Measurements from ENCODE around the gene MOB3A. TPM values are rescaled to one million over a fixed set of nuclear protein-coding genes. Genes with fewer than 3 reads are reported as not detected.

Gene MOB3A
- total RNA-seq, 2 experiments from 2014 or later = 200 to 202 TPM

GRCh38 chr19:2109046-2109864 lies 13.1 kb upstream of the MOB3A start:
- Mint-ChIP-seq H3K9me3 (ENCODE audit: low read depth) (no peaks in the 10 kb centered on the region), H3K4me3 (no peak overlapping the region), H3K36me3 (peaks cover 51% of the 10 kb centered on the region)

GRCh38 chr19:2108251-2109016 lies 12.3 kb upstream of the MOB3A start:
- CTCF ChIA-PET = no interaction called here
- Mint-ChIP-seq H3K27me3 (no peaks in the 10 kb centered on the region), H3K4me3 (no peak overlapping the region), H3K36me3 (peaks cover 51% of the 10 kb centered on the region), H3K4me1 (peaks cover 3% of the 10 kb centered on the region), H3K9me3 (ENCODE audit: low read depth) (no peaks in the 10 kb centered on the region), H3K27ac (no peak overlapping the region)
- no peak for ATAC-seq
- DNase-seq = no peak

More at GRCh38 chr19:2109046-2109864, 13.1 kb upstream of the MOB3A start:
- Mint-ChIP-seq H3K27ac (no peak overlapping the region), H3K27me3 (no peaks in the 10 kb centered on the region), H3K4me1 (peaks cover 3% of the 10 kb centered on the region)
- DNase-seq (no peak), ATAC-seq (no peak)
- CTCF ChIA-PET = interaction anchor here (0.5 kb wide), 1 partner anchor 106 kb away, joined by 4 read pairs; no protein-coding TSS in a partner anchor

- ATAC-seq (no peak), DNase-seq (no peak)
- Mint-ChIP-seq H3K36me3 (peaks cover 46% of the 10 kb centered on the region), H3K4me3 (no peak overlapping the region), H3K9me3 (ENCODE audit: low read depth) (no peaks in the 10 kb centered on the region), H3K27me3 (no peaks in the 10 kb centered on the region), H3K27ac (no peak overlapping the region), H3K4me1 (no peaks in the 10 kb centered on the region)
- CTCF ChIA-PET = no interaction called here
Observed at GRCh38 chr19:2103045-2103707, 7.0 kb upstream of the MOB3A start.

GRCh38 chr19:2101417-2102335 lies 5.5 kb upstream of the MOB3A start:
- peaks cover 36% of the 10 kb centered on the region for H3K36me3 Mint-ChIP-seq
- no peaks in the 10 kb centered on the region for H3K27me3 Mint-ChIP-seq
- no peak overlapping the region for H3K4me3 Mint-ChIP-seq
- no peak for ATAC-seq
- DNase-seq = no peak
- CTCF ChIA-PET = no interaction called here
- H3K27ac Mint-ChIP-seq = no peak overlapping the region
- peaks cover 10% of the 10 kb centered on the region for H3K4me1 Mint-ChIP-seq
- H3K9me3 Mint-ChIP-seq (ENCODE audit: low read depth) = no peaks in the 10 kb centered on the region

GRCh38 chr19:2100719-2101061 lies 4.6 kb upstream of the MOB3A start:
- Mint-ChIP-seq H3K4me3 (no peak overlapping the region), H3K4me1 (peaks cover 10% of the 10 kb centered on the region), H3K9me3 (ENCODE audit: low read depth) (no peaks in the 10 kb centered on the region), H3K27me3 (no peaks in the 10 kb centered on the region), H3K27ac (no peak overlapping the region), H3K36me3 (peaks cover 30% of the 10 kb centered on the region)
- no peak for ATAC-seq
- CTCF ChIA-PET = no interaction called here
- no peak for DNase-seq

- Mint-ChIP-seq H3K4me3 (no peak overlapping the region), H3K27ac (no peak overlapping the region), H3K36me3 (peaks cover 27% of the 10 kb centered on the region), H3K27me3 (no peaks in the 10 kb centered on the region), H3K9me3 (ENCODE audit: low read depth) (no peaks in the 10 kb centered on the region), H3K4me1 (peaks cover 10% of the 10 kb centered on the region)
- DNase-seq (no peak), ATAC-seq (no peak)
- CTCF ChIA-PET = interaction anchor here (1.8 kb wide), 1 partner anchor 30 kb away, joined by 4 read pairs; no protein-coding TSS in a partner anchor
Observed at GRCh38 chr19:2099937-2100718, 4.0 kb upstream of the MOB3A start.

- no peak for DNase-seq
- ATAC-seq = no peak
- CTCF ChIA-PET = interaction anchor here (1.8 kb wide), 1 partner anchor 29 kb away, joined by 4 read pairs; no protein-coding TSS in a partner anchor
- Mint-ChIP-seq H3K36me3 (peaks cover 28% of the 10 kb centered on the region), H3K4me3 (no peak overlapping the region), H3K27me3 (no peaks in the 10 kb centered on the region), H3K9me3 (ENCODE audit: low read depth) (no peaks in the 10 kb centered on the region), H3K4me1 (peaks cover 15% of the 10 kb centered on the region), H3K27ac (no peak overlapping the region)
Observed at GRCh38 chr19:2099054-2099501, 3.0 kb upstream of the MOB3A start.

GRCh38 chr19:2097886-2098327 lies 1.8 kb upstream of the MOB3A start:
- DNase-seq = no peak
- Mint-ChIP-seq H3K4me1 (peaks cover 24% of the 10 kb centered on the region), H3K27ac (peak overlapping the region; percentile 36), H3K4me3 (peak overlapping the region; percentile 83), H3K27me3 (no peaks in the 10 kb centered on the region), H3K9me3 (ENCODE audit: low read depth) (no peaks in the 10 kb centered on the region), H3K36me3 (peaks cover 30% of the 10 kb centered on the region)
- no peak for ATAC-seq
- CTCF ChIA-PET = interaction anchor here (1.0 to 1.2 kb wide), 3 partner anchors 10 to 28 kb away, joined by 4 to 5 read pairs (median 4); no protein-coding TSS in a partner anchor

- Mint-ChIP-seq H3K9me3 (ENCODE audit: low read depth) (no peaks in the 10 kb centered on the region), H3K36me3 (peaks cover 32% of the 10 kb centered on the region), H3K27ac (peak overlapping the region; percentile 85), H3K27me3 (no peaks in the 10 kb centered on the region), H3K4me3 (peak overlapping the region; percentile 83), H3K4me1 (peaks cover 27% of the 10 kb centered on the region)
- ATAC-seq (no peak), DNase-seq (no peak)
- CTCF ChIA-PET = interaction anchor here (0.7 to 1.2 kb wide), 5 partner anchors 9 to 55 kb away, joined by 3 to 5 read pairs (median 4); no protein-coding TSS in a partner anchor
Observed at GRCh38 chr19:2097203-2097885, 1.2 kb upstream of the MOB3A start.

- peak within 1 kb of the TSS; percentile 96 for H3K4me3 Mint-ChIP-seq
- H3K27me3 Mint-ChIP-seq = no peaks in the 10 kb centered on the region
- peak within 1 kb of the TSS; percentile 90 for H3K27ac Mint-ChIP-seq
- peaks cover 33% of the 10 kb centered on the region for H3K4me1 Mint-ChIP-seq
- H3K36me3 Mint-ChIP-seq = peaks cover 27% of the 10 kb centered on the region
- ATAC-seq (peak; percentile 88), DNase-seq (peak; percentile 100)
- CTCF ChIA-PET = interaction anchor here (0.7 to 4.8 kb wide), 9 partner anchors 9 to 167 kb away, joined by 3 to 50 read pairs (median 4); no protein-coding TSS in a partner anchor
- no peaks in the 10 kb centered on the region for H3K9me3 Mint-ChIP-seq (ENCODE audit: low read depth)
Observed at GRCh38 chr19:2096480-2097202, 515 bp upstream of the MOB3A start, which contains the start of gene IZUMO4. IZUMO4 (plus strand) TSS chr19:2096915; CDS start chr19:2096946, 31 bp downstream.
